ENCODE data around the gene BTBD10.
"Not testable (repeated sequence)": the region's sequence is repeated elsewhere in the genome, so short reads cannot be mapped to it uniquely, and the experiment has no call there.

The BTBD10 gene

GRCh38 chr11:13440100-13440855, 22.7 kb downstream of the BTBD10 start:
- peak; percentile 89 for DNase-seq (ENCODE audit: low read depth)

GRCh38 chr11:13438291-13438690, 24.7 kb downstream of the BTBD10 start:
- DNase-seq (ENCODE audit: low read depth), result no peak

GRCh38 chr11:13436836-13437235, 26.2 kb downstream of the BTBD10 start:
- not testable (repeated sequence) for DNase-seq (ENCODE audit: low read depth)

GRCh38 chr11:13434247-13435205, 28.5 kb downstream of the BTBD10 start:
- no peak for DNase-seq (ENCODE audit: low read depth)

- DNase-seq (ENCODE audit: low read depth), result no peak
Measured at GRCh38 chr11:13433437-13433836, 29.6 kb downstream of the BTBD10 start.

GRCh38 chr11:13429836-13430235, 33.2 kb downstream of the BTBD10 start:
- DNase-seq (ENCODE audit: low read depth), result no peak

GRCh38 chr11:13429288-13429687, 33.7 kb downstream of the BTBD10 start:
- no peak for DNase-seq (ENCODE audit: low read depth)

- no peak for DNase-seq (ENCODE audit: low read depth)
Measured at GRCh38 chr11:13427440-13427839, 35.6 kb downstream of the BTBD10 start.

GRCh38 chr11:13423372-13423771, 39.6 kb downstream of the BTBD10 start:
- no peak for DNase-seq (ENCODE audit: low read depth)

GRCh38 chr11:13421561-13421960, 41.5 kb downstream of the BTBD10 start:
- no peak for DNase-seq (ENCODE audit: low read depth)

- DNase-seq (ENCODE audit: low read depth), result peak; percentile 13
Measured at GRCh38 chr11:13415201-13415600, 47.8 kb downstream of the BTBD10 start.

GRCh38 chr11:13405220-13405619, 57.8 kb downstream of the BTBD10 start:
- DNase-seq (ENCODE audit: low read depth), result no peak

GRCh38 chr11:13398335-13398734, 64.7 kb downstream of the BTBD10 start:
- not testable (repeated sequence) for DNase-seq (ENCODE audit: low read depth)

- no peak for DNase-seq (ENCODE audit: low read depth)
Measured at GRCh38 chr11:13391217-13391616, 71.8 kb downstream of the BTBD10 start.

- no peak for DNase-seq (ENCODE audit: low read depth)
Measured at GRCh38 chr11:13388741-13389140, 74.3 kb downstream of the BTBD10 start.

GRCh38 chr11:13386567-13386966, 76.5 kb downstream of the BTBD10 start:
- DNase-seq (ENCODE audit: low read depth), result no peak

- peak; percentile 66 for DNase-seq (ENCODE audit: low read depth)
Measured at GRCh38 chr11:13384908-13385640, 77.9 kb downstream of the BTBD10 start.

- no peak for DNase-seq (ENCODE audit: low read depth)
Measured at GRCh38 chr11:13382751-13383150, 80.3 kb downstream of the BTBD10 start.

GRCh38 chr11:13380731-13381130, 82.3 kb downstream of the BTBD10 start:
- no peak for DNase-seq (ENCODE audit: low read depth)

- DNase-seq (ENCODE audit: low read depth), result no peak
Measured at GRCh38 chr11:13378316-13378715, 84.7 kb downstream of the BTBD10 start.

GRCh38 chr11:13376838-13377237, 86.2 kb downstream of the BTBD10 start:
- no peak for DNase-seq (ENCODE audit: low read depth)

GRCh38 chr11:13376402-13376801, 86.6 kb downstream of the BTBD10 start:
- DNase-seq (ENCODE audit: low read depth), result no peak

All from ELR (cell line).